SU-DHL-6 (cell line): ENCODE results near the gene DOCK3.

Experiments used
- EZH2phosphoT487 ChIP-seq: fragments of 200-600 bp; sonication (generic), shearing (Covaris generic); conservative IDR thresholded peaks from 2 replicates; pipeline ENCODE4 v1.6.1; 2018; ENCODE audit warnings: mild to moderate bottlenecking, antibody characterized with exemption, low read length, moderate library complexity, mixed read lengths
- TF ChIP-seq, protein P1 (sequence below): fragments of 200-600 bp; sonication (generic); IDR thresholded peaks from one replicate; pipeline ENCODE4 v1.5.1; 2017; ENCODE audit warnings: antibody characterized with exemption, mild to moderate bottlenecking, low read length, moderate library complexity; ENCODE audit not compliant: insufficient read depth, poor library complexity, severe bottlenecking

- TF ChIP-seq, protein P1, sequence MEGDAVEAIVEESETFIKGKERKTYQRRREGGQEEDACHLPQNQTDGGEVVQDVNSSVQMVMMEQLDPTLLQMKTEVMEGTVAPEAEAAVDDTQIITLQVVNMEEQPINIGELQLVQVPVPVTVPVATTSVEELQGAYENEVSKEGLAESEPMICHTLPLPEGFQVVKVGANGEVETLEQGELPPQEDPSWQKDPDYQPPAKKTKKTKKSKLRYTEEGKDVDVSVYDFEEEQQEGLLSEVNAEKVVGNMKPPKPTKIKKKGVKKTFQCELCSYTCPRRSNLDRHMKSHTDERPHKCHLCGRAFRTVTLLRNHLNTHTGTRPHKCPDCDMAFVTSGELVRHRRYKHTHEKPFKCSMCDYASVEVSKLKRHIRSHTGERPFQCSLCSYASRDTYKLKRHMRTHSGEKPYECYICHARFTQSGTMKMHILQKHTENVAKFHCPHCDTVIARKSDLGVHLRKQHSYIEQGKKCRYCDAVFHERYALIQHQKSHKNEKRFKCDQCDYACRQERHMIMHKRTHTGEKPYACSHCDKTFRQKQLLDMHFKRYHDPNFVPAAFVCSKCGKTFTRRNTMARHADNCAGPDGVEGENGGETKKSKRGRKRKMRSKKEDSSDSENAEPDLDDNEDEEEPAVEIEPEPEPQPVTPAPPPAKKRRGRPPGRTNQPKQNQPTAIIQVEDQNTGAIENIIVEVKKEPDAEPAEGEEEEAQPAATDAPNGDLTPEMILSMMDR = no peak
- TF ChIP-seq EZH2phosphoT487 = no peak
Observed at GRCh38 chr3:51024765-51025632, 350.3 kb downstream of the DOCK3 start.
